ENCODE data around the gene VSTM4. TPM values are rescaled to one million over a fixed set of nuclear protein-coding genes. Genes with fewer than 3 reads are reported as not detected.

The VSTM4 gene
- total and polyA plus RNA-seq, 9 of the 15 experiments (the other 6 are each of a cell fraction or from before 2014, with no cell fraction given), result 1.0 to 7.9 (median 3.0) TPM

- TF ChIP-seq AFF4 (CRISPR knock-in tag; IDR thresholded peaks at IDR 0.05), result no peak
- no peak for TF ChIP-seq ZFP36 (IDR thresholded peaks at IDR 0.05; ENCODE audit: low read depth, low read length, partially characterized antibody)
- TF ChIP-seq ZBTB43 (CRISPR knock-in tag; IDR thresholded peaks at IDR 0.05), result no peak
- TF ChIP-seq TAF1 (IDR thresholded peaks at IDR 0.05; ENCODE audit: control insufficient read depth, extremely low read depth, insufficient read depth, low read length, severe bottlenecking), result no peak
- TF ChIP-seq DEAF1 (CRISPR knock-in tag; IDR thresholded peaks at IDR 0.05), result no peak
- no peak for TF ChIP-seq ZNF395 (CRISPR knock-in tag; IDR thresholded peaks at IDR 0.05)
- TF ChIP-seq BRF2 (IDR thresholded peaks at IDR 0.05; ENCODE audit: borderline replicate concordance, insufficient read depth, insufficient read length), result no peak
Measured at GRCh38 chr10:49123981-49124950, 8.9 kb upstream of the VSTM4 start (continued).
